Activated CD4-positive, CD25-positive, alpha-beta regulatory T cell treated with anti-CD3 and anti-CD28 coated beads, Interleukin-2, amount 50 U/mL, for 72 hours (primary cell): ENCODE data around the gene SARS2.
"Not testable (repeated sequence)": the region's sequence is repeated elsewhere in the genome, so short reads cannot be mapped to it uniquely, and the experiment has no call there.

Experiments used
- DNase-seq: peaks from one replicate; pipeline ENCODE4 v3.0.0; 2021

Gene SARS2

GRCh38 chr19:38946229-38947010, 15.9 kb upstream of the SARS2 start:
- DNase-seq, result no peak

- DNase-seq, result no peak
Measured at GRCh38 chr19:38945562-38946228, 15.1 kb upstream of the SARS2 start.

GRCh38 chr19:38944981-38945506, 14.5 kb upstream of the SARS2 start:
- no peak for DNase-seq

GRCh38 chr19:38942471-38943181, 12.1 kb upstream of the SARS2 start:
- no peak for DNase-seq

- DNase-seq, result no peak
Measured at GRCh38 chr19:38941979-38942378, 11.4 kb upstream of the SARS2 start.

- DNase-seq, result not testable (repeated sequence)
Measured at GRCh38 chr19:38941466-38941865, 10.9 kb upstream of the SARS2 start.

GRCh38 chr19:38939957-38940356, 9.4 kb upstream of the SARS2 start:
- no peak for DNase-seq

GRCh38 chr19:38933544-38933943, 3.0 kb upstream of the SARS2 start:
- no peak for DNase-seq

GRCh38 chr19:38932425-38933179, 2.0 kb upstream of the SARS2 start:
- no peak for DNase-seq

GRCh38 chr19:38931521-38931793, 894 bp upstream of the SARS2 start:
- no peak for DNase-seq

GRCh38 chr19:38930776-38931520, 385 bp upstream of the SARS2 start, which contains the start of gene MRPS12:
TSS of gene MRPS12 (plus strand) at chr19:38930944. CDS start at chr19:38931295, 351 bp downstream.
- no peak for DNase-seq

- DNase-seq, result no peak
Measured at GRCh38 chr19:38928391-38929001, 2.1 kb downstream of the SARS2 start.

GRCh38 chr19:38924388-38924787, 6.2 kb downstream of the SARS2 start:
- no peak for DNase-seq

GRCh38 chr19:38922482-38922881, 8.1 kb downstream of the SARS2 start:
- DNase-seq, result no peak

GRCh38 chr19:38921420-38922274, 8.9 kb downstream of the SARS2 start:
- DNase-seq, result no peak

- no peak for DNase-seq
Measured at GRCh38 chr19:38920602-38921419, 9.8 kb downstream of the SARS2 start.

GRCh38 chr19:38919837-38920601, 10.5 kb downstream of the SARS2 start:
- no peak for DNase-seq

- DNase-seq, result no peak
Measured at GRCh38 chr19:38918526-38918925, 12.0 kb downstream of the SARS2 start.

- DNase-seq, result no peak
Measured at GRCh38 chr19:38917921-38918491, 12.6 kb downstream of the SARS2 start.
